ENCODE data around the gene COPA. TPM values are rescaled to one million over a fixed set of nuclear protein-coding genes. Genes with fewer than 3 reads are reported as not detected.

Gene COPA
- total and polyA plus RNA-seq, 2 donors (not counting 3 experiments of a cell fraction or from before 2014, with no cell fraction given), result 127 to 185 TPM

GRCh38 chr1:160267284-160267991, 75.6 kb downstream of the COPA start:
- no peaks in the 10 kb centered on the region for H3K9me1 ChIP-seq (replicated peaks; ENCODE audit: control insufficient read depth, extremely low read depth, insufficient read depth, low read length)
- no peaks in the 10 kb centered on the region for H4K20me1 ChIP-seq (replicated peaks; ENCODE audit: control insufficient read depth, extremely low read depth, insufficient read depth, low read length)
- BruUV-seq (replicated peaks), result no TSS peak
- DNase-seq (ENCODE audit: low read depth, low spot score) (no peak), FAIRE-seq (no peak)
- H3K27ac ChIP-seq (ENCODE audit: insufficient read depth, low read depth, low read length), result no peak overlapping the region
- peaks cover 5% of the 10 kb centered on the region for H3K4me1 ChIP-seq (ENCODE audit: control insufficient read depth, extremely low read depth, insufficient read depth, low read length)
- H2AFZ ChIP-seq (ENCODE audit: low read depth, low read length), result no peak overlapping the region
- TF ChIP-seq, protein P1, sequence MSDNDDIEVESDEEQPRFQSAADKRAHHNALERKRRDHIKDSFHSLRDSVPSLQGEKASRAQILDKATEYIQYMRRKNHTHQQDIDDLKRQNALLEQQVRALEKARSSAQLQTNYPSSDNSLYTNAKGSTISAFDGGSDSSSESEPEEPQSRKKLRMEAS (IDR thresholded peaks at IDR 0.05; ENCODE audit: insufficient read depth, insufficient read length), result no peak
- TF ChIP-seq GATA2 (IDR thresholded peaks at IDR 0.05; ENCODE audit: insufficient read depth, insufficient read length, low read depth, low read length) (no peak), MYC (IDR thresholded peaks at IDR 0.05; ENCODE audit: low read depth, low read length) (no peak)
- TF ChIP-seq, protein P2, sequence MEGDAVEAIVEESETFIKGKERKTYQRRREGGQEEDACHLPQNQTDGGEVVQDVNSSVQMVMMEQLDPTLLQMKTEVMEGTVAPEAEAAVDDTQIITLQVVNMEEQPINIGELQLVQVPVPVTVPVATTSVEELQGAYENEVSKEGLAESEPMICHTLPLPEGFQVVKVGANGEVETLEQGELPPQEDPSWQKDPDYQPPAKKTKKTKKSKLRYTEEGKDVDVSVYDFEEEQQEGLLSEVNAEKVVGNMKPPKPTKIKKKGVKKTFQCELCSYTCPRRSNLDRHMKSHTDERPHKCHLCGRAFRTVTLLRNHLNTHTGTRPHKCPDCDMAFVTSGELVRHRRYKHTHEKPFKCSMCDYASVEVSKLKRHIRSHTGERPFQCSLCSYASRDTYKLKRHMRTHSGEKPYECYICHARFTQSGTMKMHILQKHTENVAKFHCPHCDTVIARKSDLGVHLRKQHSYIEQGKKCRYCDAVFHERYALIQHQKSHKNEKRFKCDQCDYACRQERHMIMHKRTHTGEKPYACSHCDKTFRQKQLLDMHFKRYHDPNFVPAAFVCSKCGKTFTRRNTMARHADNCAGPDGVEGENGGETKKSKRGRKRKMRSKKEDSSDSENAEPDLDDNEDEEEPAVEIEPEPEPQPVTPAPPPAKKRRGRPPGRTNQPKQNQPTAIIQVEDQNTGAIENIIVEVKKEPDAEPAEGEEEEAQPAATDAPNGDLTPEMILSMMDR (IDR thresholded peaks at IDR 0.05; ENCODE audit: extremely low read depth in 1 of 2, insufficient read depth in 1 of 2, low read depth in 1 of 2, low read length in 2 of 2), result no peak
- dilution Hi-C loops (cut with MboI; ENCODE audit: extremely low pct_ligation_motif_present, low sequenced_read_pairs) (no loop called here), intact Hi-C loops (cut with micrococcal nuclease) (no loop called here)
- no peak overlapping the region for H3K4me2 ChIP-seq (ENCODE audit: insufficient read depth, low read length)
- CTCF ChIA-PET, result interaction anchor here (1.3 to 3.6 kb wide), 2 partner anchors 15 to 74 kb away, joined by 5 to 16 read pairs; no protein-coding TSS in a partner anchor
- no peak overlapping the region for H3K9ac ChIP-seq (replicated peaks; ENCODE audit: extremely low read depth, insufficient read depth, low read length)
- no peak overlapping the region for H3K4me3 ChIP-seq (replicated peaks in 1 of 3; ENCODE audit: insufficient read depth in 1 of 3, low read depth in 1 of 3, low read length in 3 of 3)
- POLR2A ChIA-PET, result no interaction called here
- H3K9me3 ChIP-seq (replicated peaks; ENCODE audit: control insufficient read depth, insufficient read depth, low read length), result no peaks in the 10 kb centered on the region
- no peaks in the 10 kb centered on the region for H3K36me3 ChIP-seq (ENCODE audit: control insufficient read depth in 2 of 2, extremely low read depth in 1 of 2, insufficient read depth in 2 of 2, low read length in 2 of 2)
- peaks cover 0 to 2% of the 10 kb centered on the region in 2 experiments for H3K27me3 ChIP-seq (ENCODE audit: control insufficient read depth in 2 of 2, insufficient read depth in 2 of 2, low read length in 2 of 2)
- H3K79me2 ChIP-seq (ENCODE audit: control insufficient read depth, insufficient read depth, low read length), result no peaks in the 10 kb centered on the region

Data from endothelial cell of umbilical vein (primary cell).